B cell (primary cell): ENCODE data around the gene USH1G. TPM values are rescaled to one million over a fixed set of nuclear protein-coding genes. Genes with fewer than 3 reads are reported as not detected.

Experiments
- ATAC-seq: fragments of 200-7000 bp; cut with Tn5 transposase; one replicate; pipeline ENCODE4 v1.10.0; 2021; ENCODE audit warnings: low read depth, mild to moderate bottlenecking, moderate number of reproducible peaks, moderate library complexity
- CTCF ChIA-PET: fragments of 350-600 bp; sonication (Branson Sonifier 250); formaldehyde crosslinking; loops from one replicate; lab custom pipeline; 2021; ENCODE audit warnings: antibody characterized with exemption, inconsistent platforms; lab: Charles Lee
- POLR2A ChIA-PET: fragments of 350-600 bp; sonication (Branson Sonifier 250); formaldehyde crosslinking; loops from one replicate; lab custom pipeline; 2021; ENCODE audit warnings: antibody characterized with exemption; lab: Charles Lee
- DNase-seq: peaks from one replicate; pipeline ENCODE4 v3.0.0; 2013
- H2AFZ ChIP-seq: 2 replicates; pipeline ENCODE4 v1.6.1; 2012; ENCODE audit warnings: mild to moderate bottlenecking, low read depth, low read length; ENCODE audit not compliant: insufficient read depth, poor library complexity, severe bottlenecking
- H3K27ac ChIP-seq, 2 donors: 1 replicate in 1 of 2; 2 replicates in 1 of 2; pipeline ENCODE4 v1.5.1; 2012 to 2013; ENCODE audit warnings: low read length in 2 of 2, mild to moderate bottlenecking in 2 of 2, moderate library complexity in 1 of 2
- H3K27me3 ChIP-seq, 4 experiments: fragments of 200-600 bp in 1 of 4; sonication (generic) in 1 of 4; replicated peaks in 1 of 4; 1 replicate in 2 of 4; 2 replicates in 2 of 4; pipeline versions ENCODE4 v1.6.1 to v1.7.0; 2013 to 2016; ENCODE audit warnings: low read length in 3 of 4, mild to moderate bottlenecking in 2 of 4, mixed read lengths in 1 of 4, moderate library complexity in 1 of 4; ENCODE audit not compliant: insufficient read depth in 4 of 4, control insufficient read depth in 3 of 4; ENCODE audit errors: control extremely low read depth in 1 of 4
- H3K36me3 ChIP-seq, 2 experiments: replicated peaks in 1 of 2; 1 replicate in 1 of 2; 2 replicates in 1 of 2; pipeline versions ENCODE4 v1.6.1 to v1.7.1; 2013; ENCODE audit warnings: low read length in 1 of 2; ENCODE audit not compliant: insufficient read depth in 2 of 2, control insufficient read depth in 1 of 2; ENCODE audit errors: control extremely low read depth in 1 of 2, extremely low read depth in 1 of 2
- H3K4me1 ChIP-seq, 2 donors: fragments of 200-600 bp in 1 of 2; sonication (generic) in 1 of 2; 1 replicate in 1 of 2; 2 replicates in 1 of 2; pipeline versions ENCODE4 v1.5.1 to v1.6.1; 2013 to 2017; ENCODE audit warnings: low read length in 2 of 2; ENCODE audit not compliant: control insufficient read depth in 2 of 2, insufficient read depth in 2 of 2
- H3K4me2 ChIP-seq: replicated peaks from 2 replicates; pipeline ENCODE3; 2012; ENCODE audit warnings: mild to moderate bottlenecking, low read depth, low read length; ENCODE audit not compliant: poor library complexity, severe bottlenecking
- H3K4me3 ChIP-seq, 5 experiments: fragments of 200-600 bp in 1 of 5; sonication (generic) in 1 of 5; 1 replicate in 3 of 5; 2 replicates in 2 of 5; pipeline versions ENCODE4 v1.5.1 to v1.7.0; 2011 to 2016; ENCODE audit warnings: low read length in 4 of 5, mild to moderate bottlenecking in 4 of 5, low read depth in 2 of 5, control low read depth in 1 of 5, moderate library complexity in 1 of 5; ENCODE audit not compliant: insufficient read depth in 1 of 5; ENCODE audit errors: control extremely low read depth in 1 of 5, extremely low read depth in 1 of 5
- H3K79me2 ChIP-seq: fragments of 200-600 bp; sonication (generic); one replicate; pipeline ENCODE4 v1.6.0; 2016; ENCODE audit warnings: low read length; ENCODE audit not compliant: control insufficient read depth, insufficient read depth
- H3K9ac ChIP-seq: fragments of 200-600 bp; sonication (generic); 2 replicates; pipeline ENCODE4 v1.6.1; 2017; ENCODE audit warnings: mild to moderate bottlenecking, low read length, moderate library complexity
- H3K9me3 ChIP-seq, 3 donors: one replicate each; pipeline versions ENCODE4 v1.6.1 to v1.7.1; 2013; ENCODE audit warnings: low read length in 2 of 3; ENCODE audit not compliant: control insufficient read depth in 2 of 3, insufficient read depth in 1 of 3; ENCODE audit errors: control extremely low read depth in 1 of 3
- H4K20me1 ChIP-seq: 2 replicates; pipeline ENCODE4 v1.6.0; 2012; ENCODE audit warnings: mild to moderate bottlenecking, low read length; ENCODE audit not compliant: insufficient read depth, control insufficient read depth, poor library complexity, severe bottlenecking
- H3K27ac Mint-ChIP-seq: one replicate; pipeline ENCODE4 v1.8.0; 2021; ENCODE audit warnings: mixed read lengths
- H3K27me3 Mint-ChIP-seq: one replicate; pipeline ENCODE4 v1.8.0; 2021; ENCODE audit warnings: mixed read lengths
- H3K4me1 Mint-ChIP-seq: one replicate; pipeline ENCODE4 v1.8.0; 2021; ENCODE audit warnings: mixed read lengths
- H3K4me3 Mint-ChIP-seq: one replicate; pipeline ENCODE4 v1.8.0; 2021; ENCODE audit warnings: mixed read lengths
- H3K9me3 Mint-ChIP-seq: one replicate; pipeline ENCODE4 v1.8.0; 2022; ENCODE audit warnings: mixed read lengths; ENCODE audit not compliant: insufficient read depth
- CTCF ChIP-seq: fragments of 200-600 bp; IDR thresholded peaks from one replicate; pipeline ENCODE4 v1.8.0; 2022; ENCODE audit warnings: antibody characterized with exemption, mild to moderate bottlenecking
- EZH2 ChIP-seq: IDR thresholded peaks from 2 replicates; pipeline ENCODE4 v1.6.1; 2012; ENCODE audit warnings: borderline replicate concordance, low read depth, mild to moderate bottlenecking, moderate library complexity, low read length; ENCODE audit not compliant: insufficient read depth, poor library complexity, severe bottlenecking
- WGBS: methylation state at CpG from one replicate; pipeline ENCODE4 v1.1.5; 2013; ENCODE audit warnings: missing lambda C conversion rate; ENCODE audit not compliant: insufficient coverage; 5-methylcytosine and 5-hydroxymethylcytosine counted together
- intact Hi-C: fragments of 100-400 bp; cut with micrococcal nuclease; formaldehyde crosslinking; loops from one replicate; pipeline ENCODE4 v1.10.0; 2022
- polyA plus RNA-seq: library from polyadenylated mRNA; depleted of rRNA; stranded (reverse); fragments of >200 nt; gene quantifications from 2 replicates; pipeline ENCODE4 v1.2.3, GENCODE V29; 2012
- total RNA-seq, 2 donors: library from RNA; stranded (reverse); fragments of 120-200 nt in 1 of 2; gene quantifications; 1 replicate in 1 of 2; 2 replicates in 1 of 2; pipeline versions ENCODE4 v1.2.3 to v1.2.4, GENCODE V29; 2013 to 2022

The USH1G gene
- total and polyA plus RNA-seq, 2 donors (not counting 1 experiment from before 2014, with no cell fraction given), result not detected

- WGBS, result 54% methylated on average over 3 of the region's 6 CpGs
- H3K27ac ChIP-seq, result no peak overlapping the region
- Mint-ChIP-seq H3K27ac (no peak overlapping the region), H3K4me1 (no peaks in the 10 kb centered on the region), H3K27me3 (peaks cover 35% of the 10 kb centered on the region), H3K4me3 (no peak overlapping the region), H3K9me3 (no peaks in the 10 kb centered on the region)
- intact Hi-C loops, result no loop called here
- no peak overlapping the region for H2AFZ ChIP-seq
- no peak overlapping the region for H3K4me3 ChIP-seq
- no peaks in the 10 kb centered on the region for H4K20me1 ChIP-seq
- no peak for TF ChIP-seq CTCF
- no peak for TF ChIP-seq EZH2
- H3K9ac ChIP-seq, result no peak overlapping the region
- no peaks in the 10 kb centered on the region for H3K79me2 ChIP-seq
- DNase-seq (no peak), ATAC-seq (no peak)
- H3K4me1 ChIP-seq, result no peaks in the 10 kb centered on the region
- H3K4me2 ChIP-seq, result no peak overlapping the region
- H3K27me3 ChIP-seq, result peaks cover 0 to 25% (median 0%) of the 10 kb centered on the region in 4 experiments
- peaks cover 0 to 4% (median 0%) of the 10 kb centered on the region in 3 donors for H3K9me3 ChIP-seq
- POLR2A ChIA-PET, result no interaction called here
- CTCF ChIA-PET, result interaction anchor here (0.6 to 1.8 kb wide), 3 partner anchors 12 to 476 kb away, joined by 3 to 5 read pairs (median 4); no protein-coding TSS in a partner anchor
- H3K36me3 ChIP-seq, result no peaks in the 10 kb centered on the region
Measured at GRCh38 chr17:74945543-74945942, 22.5 kb upstream of the USH1G start.

- CTCF ChIA-PET, result no interaction called here
- Histone ChIP-seq H3K4me3 (no peak overlapping the region), H3K4me1 (no peaks in the 10 kb centered on the region), H4K20me1 (no peaks in the 10 kb centered on the region), H3K79me2 (no peaks in the 10 kb centered on the region), H3K36me3 (no peaks in the 10 kb centered on the region), H2AFZ (no peak overlapping the region), H3K27ac (no peak overlapping the region), H3K27me3 (peaks cover 0 to 25% (median 2%) of the 10 kb centered on the region in 4 experiments), H3K4me2 (no peak overlapping the region), H3K9ac (no peak overlapping the region), H3K9me3 (peaks cover 0 to 4% (median 0%) of the 10 kb centered on the region in 3 donors)
- no peak overlapping the region for H3K4me3 Mint-ChIP-seq
- peaks cover 41% of the 10 kb centered on the region for H3K27me3 Mint-ChIP-seq
- TF ChIP-seq EZH2, result no peak
- no peak for TF ChIP-seq CTCF
- H3K27ac Mint-ChIP-seq, result no peak overlapping the region
- DNase-seq (no peak), ATAC-seq (no peak)
- intact Hi-C loops, result no loop called here
- POLR2A ChIA-PET, result no interaction called here
- no peaks in the 10 kb centered on the region for H3K4me1 Mint-ChIP-seq
- WGBS, result 87% methylated on average over 11 of the region's 13 CpGs
- H3K9me3 Mint-ChIP-seq, result no peaks in the 10 kb centered on the region
Measured at GRCh38 chr17:74943808-74944522, 20.9 kb upstream of the USH1G start.
